Activated T-cell treated with anti-CD3 and anti-CD28 coated beads, Interleukin-2, amount 50 U/mL, for 48 hours (primary cell): ENCODE measurements around the gene MYO5C.
A peak's percentile ranks its signal among the peaks of the same experiment; 100 is the strongest.
"Not testable (repeated sequence)": the region's sequence is repeated elsewhere in the genome, so short reads cannot be mapped to it uniquely, and the experiment has no call there.

Experiments used
- DNase-seq, 2 experiments: peaks; one replicate each; pipeline ENCODE4 v3.0.0-alpha.2; 2020

The MYO5C gene

DNA sequence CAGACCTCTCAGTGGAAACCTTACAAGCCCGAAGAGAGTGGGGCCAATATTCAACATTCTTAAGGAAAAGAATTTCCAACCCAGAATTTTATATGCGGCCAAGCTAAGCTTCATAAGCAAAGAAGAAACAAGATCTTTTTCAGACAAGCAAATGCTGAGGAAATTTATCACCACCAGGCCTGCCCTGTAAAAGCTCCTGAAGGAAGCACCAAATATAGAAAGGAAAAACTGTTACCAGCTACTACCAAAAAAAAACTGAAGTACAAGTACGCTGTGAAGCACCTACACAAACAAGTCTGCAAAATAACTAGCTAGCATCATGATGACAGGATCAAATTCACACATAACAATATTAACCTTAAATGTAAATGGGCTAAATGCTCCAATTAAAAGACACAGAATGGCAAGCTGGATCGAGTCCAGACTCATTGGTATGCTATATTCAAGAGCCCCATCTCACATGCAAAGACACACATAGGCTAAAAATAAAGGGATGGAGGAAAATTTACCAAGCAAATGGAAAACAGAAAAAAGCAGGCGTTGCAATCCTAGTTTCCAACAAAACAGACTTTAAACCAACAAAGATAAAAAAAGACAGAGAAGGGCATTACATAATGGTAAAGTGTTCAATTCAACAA, 130.0 kb downstream of the MYO5C start:
- DNase-seq, result not testable (repeated sequence)

DNA sequence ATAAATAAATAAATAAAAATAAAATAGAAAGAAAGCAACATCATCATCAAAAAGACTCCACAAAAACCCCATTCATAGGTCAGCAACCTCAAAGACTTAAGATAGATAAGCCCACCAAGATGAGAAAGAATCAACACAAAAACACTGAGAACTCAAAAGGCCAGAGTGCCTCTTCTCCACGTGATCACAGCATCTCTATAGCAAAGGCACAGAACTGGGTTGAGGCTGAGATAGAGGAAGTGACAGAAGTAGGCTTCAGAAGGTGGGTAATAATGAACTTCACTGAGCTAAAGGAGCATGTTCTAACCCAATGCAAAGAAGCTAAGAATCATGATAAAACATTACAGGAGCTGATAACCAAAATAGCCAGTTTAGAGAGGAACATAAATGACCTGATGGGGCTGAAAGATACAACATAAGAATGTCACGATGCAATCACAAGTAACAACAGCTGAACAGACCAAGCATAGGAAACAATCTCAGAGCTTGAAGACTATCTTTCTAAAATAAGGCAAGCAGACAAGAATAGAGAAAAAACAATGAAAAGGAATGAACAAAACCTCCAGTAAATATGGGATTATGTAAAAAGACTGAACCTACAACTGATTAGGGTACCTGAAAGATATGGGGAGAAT, 130.9 kb downstream of the MYO5C start:
- DNase-seq, result peak in 1 of 2 experiments; percentile 2

- DNase-seq, result peak in 1 of 2 experiments; percentile 43
These were observed 132.0 kb downstream of the MYO5C start for GRCh38 chr15:52163321-52164190.

DNA sequence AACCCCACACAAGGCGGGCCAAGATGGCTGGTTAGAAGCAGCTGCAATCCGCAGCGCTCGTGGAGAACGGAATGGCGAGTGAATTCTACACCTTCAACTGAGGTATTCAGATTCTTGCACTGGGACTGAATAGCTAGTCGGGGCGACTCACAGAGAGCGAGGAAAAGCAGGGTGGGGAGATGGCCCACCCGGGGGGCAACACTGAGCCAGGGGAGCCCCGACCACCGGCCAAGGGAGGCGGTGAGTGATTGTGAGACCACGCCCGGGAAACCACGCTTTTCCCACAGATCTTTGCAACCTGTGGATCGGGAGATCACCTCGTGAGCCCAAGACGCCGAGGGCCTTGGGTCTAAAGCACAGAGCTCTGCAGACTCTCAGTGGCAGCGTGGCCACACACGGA, 132.7 kb downstream of the MYO5C start:
- DNase-seq, result no peak

- no peak for DNase-seq
These were observed 133.3 kb downstream of the MYO5C start for GRCh38 chr15:52162260-52162659.

GRCh38 chr15:52161406-52161966, 134.1 kb downstream of the MYO5C start:
- no peak for DNase-seq

GRCh38 chr15:52159645-52160044, 136.0 kb downstream of the MYO5C start:
- no peak for DNase-seq

- DNase-seq, result no peak
These were observed 137.4 kb downstream of the MYO5C start for GRCh38 chr15:52158084-52158765.

DNA sequence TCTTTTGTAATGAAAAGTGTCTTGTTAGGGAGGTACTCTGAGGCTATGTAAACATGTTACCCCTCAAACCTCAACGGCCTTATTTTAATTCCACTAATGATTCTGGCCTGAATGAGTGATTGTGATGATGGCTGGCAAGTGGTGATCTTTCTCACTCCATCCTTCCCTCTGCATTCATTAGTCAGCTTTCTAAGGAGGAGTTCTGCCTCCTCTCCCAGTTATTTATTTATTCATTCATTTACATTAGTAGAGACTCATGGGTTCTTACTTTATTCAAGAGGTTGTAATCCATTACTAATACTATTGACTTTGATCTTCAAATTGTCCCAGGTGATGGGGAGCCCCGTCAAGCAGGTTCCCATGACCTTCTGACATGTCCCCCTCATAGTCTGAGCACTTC, 139.7 kb downstream of the MYO5C start:
- DNase-seq, result peak in 1 of 2 experiments; percentile 6

- DNase-seq, result peak in 1 of 2 experiments; percentile 10
These were observed 140.4 kb downstream of the MYO5C start for GRCh38 chr15:52154896-52155865.

GRCh38 chr15:52153900-52154895, 141.4 kb downstream of the MYO5C start:
- peak in 1 of 2 experiments; percentile 2 for DNase-seq

DNA sequence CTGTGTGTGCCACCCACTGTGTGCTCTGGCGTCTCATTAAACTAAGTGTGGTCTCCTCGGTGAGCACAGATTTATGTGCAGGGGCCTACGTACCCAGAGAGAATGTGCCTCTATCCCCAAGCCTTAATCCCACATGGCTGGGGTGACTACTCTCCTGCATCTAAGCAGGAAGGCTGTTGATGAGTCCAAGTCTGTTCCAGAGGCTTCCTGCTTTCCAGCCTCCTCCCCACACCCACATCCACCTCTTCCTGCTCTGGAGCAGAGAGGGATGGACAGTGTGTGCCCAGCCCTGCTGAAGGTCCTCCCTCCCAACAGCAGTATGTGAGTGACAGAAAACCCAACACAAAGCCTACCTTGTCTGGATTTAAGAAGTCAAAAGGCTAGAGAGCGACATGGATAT, 144.3 kb downstream of the MYO5C start:
- DNase-seq, result no peak

- peak in 1 of 2 experiments; percentile 12 for DNase-seq
These were observed 144.7 kb downstream of the MYO5C start for GRCh38 chr15:52150871-52151270.

- DNase-seq, result no peak
These were observed 145.4 kb downstream of the MYO5C start for GRCh38 chr15:52150043-52150825.

GRCh38 chr15:52148403-52148802, 147.2 kb downstream of the MYO5C start:
- DNase-seq, result peak in 1 of 2 experiments; percentile 5

DNA sequence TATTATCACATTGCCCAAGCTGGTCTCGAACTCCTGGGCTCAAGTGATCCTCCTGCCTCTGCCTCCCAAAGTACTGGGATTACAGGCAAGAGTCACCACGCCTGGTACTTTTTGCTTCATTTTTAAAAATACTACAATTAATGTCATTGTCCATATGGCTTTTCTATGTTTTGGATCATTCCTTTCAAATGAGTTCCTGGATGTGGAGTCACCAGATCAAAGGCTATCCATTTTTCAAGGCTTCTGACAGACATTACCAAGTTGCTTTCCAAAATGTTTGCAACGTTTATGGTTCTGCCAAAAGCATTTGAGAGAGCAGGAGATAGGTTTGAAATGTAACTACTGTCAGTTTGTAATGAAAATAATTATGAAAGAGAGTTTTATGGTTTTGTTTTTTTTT, 148.8 kb downstream of the MYO5C start:
- DNase-seq, result no peak

DNA sequence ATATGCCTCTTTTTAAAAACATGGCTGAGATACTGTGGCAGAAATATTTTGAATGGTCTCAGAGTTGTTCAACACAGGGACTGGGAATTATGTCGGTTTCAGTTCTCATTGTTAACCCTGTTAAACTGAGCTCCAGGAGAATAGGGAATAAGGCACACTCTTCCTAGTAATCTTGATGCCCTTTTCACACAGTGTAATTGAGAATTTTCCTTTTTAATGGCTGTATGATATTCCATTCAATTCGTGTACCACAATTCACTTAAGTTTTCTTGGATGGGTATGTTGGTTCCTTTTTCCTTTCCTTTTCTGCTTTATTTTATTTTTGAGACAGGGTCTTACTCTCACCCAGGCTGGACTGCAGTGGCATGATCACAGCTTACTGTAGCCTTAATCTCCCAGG, 149.3 kb downstream of the MYO5C start:
- no peak for DNase-seq

DNA sequence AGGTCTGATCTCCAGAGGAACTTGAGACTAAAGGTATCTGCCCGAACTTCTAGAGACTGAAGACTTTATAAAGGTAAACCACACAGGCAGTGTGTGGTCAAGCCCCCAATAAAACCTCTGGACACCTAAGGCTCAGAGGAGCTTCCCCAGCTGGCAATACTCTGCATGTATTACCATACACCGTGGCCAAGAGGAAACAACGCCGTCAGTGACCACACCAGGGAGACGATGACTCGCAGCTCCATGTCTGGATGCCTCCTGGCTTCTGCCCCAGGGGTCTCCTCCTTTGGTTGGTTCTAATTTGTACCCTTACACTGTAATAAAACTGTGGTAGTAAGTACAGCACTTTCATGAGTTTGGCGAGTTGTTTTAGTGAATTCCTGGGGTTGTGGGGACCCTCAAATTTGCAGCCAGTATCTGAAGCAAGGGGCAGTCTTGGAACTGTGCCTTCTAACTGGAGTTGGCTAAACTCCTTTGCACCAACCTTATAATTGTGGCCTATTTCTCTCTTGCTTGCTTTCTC, 150.9 kb downstream of the MYO5C start:
- peak in 1 of 2 experiments; percentile 4 for DNase-seq

DNA sequence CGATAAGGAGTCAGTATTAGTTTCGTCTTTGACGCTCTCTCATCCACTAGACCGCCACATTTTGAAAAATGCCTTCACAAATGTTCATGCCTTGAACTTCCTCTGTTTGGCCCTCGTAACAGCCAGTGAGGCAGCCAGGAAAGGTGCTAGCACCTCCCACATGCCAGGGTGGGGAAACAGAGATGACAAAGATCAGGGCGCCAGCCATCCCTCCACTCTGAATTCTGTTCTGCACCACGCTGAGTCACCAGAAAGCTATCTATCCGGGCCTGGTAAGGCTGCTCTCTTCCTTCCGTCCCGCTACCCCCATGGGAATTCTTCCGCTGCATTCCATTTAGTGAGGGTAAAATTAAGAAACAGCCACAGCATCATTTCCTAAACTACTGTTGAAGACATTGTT, 151.7 kb downstream of the MYO5C start:
- peak in 1 of 2 experiments; percentile 12 for DNase-seq
